GM20000 (cell line): ENCODE results near the gene DRD1.
A peak's percentile ranks its signal among the peaks of the same experiment; 100 is the strongest.

Experiments
- DNase-seq: peaks from one replicate; pipeline ENCODE4 v3.0.0; 2012; ENCODE audit warnings: low spot score
- TF ChIP-seq, protein P1 (sequence below): IDR thresholded peaks from 2 replicates; pipeline ENCODE4 v1.5.1; 2012; ENCODE audit warnings: mild to moderate bottlenecking, control low read depth; ENCODE audit errors: extremely low read depth, missing control alignments

DRD1 gene

DNA sequence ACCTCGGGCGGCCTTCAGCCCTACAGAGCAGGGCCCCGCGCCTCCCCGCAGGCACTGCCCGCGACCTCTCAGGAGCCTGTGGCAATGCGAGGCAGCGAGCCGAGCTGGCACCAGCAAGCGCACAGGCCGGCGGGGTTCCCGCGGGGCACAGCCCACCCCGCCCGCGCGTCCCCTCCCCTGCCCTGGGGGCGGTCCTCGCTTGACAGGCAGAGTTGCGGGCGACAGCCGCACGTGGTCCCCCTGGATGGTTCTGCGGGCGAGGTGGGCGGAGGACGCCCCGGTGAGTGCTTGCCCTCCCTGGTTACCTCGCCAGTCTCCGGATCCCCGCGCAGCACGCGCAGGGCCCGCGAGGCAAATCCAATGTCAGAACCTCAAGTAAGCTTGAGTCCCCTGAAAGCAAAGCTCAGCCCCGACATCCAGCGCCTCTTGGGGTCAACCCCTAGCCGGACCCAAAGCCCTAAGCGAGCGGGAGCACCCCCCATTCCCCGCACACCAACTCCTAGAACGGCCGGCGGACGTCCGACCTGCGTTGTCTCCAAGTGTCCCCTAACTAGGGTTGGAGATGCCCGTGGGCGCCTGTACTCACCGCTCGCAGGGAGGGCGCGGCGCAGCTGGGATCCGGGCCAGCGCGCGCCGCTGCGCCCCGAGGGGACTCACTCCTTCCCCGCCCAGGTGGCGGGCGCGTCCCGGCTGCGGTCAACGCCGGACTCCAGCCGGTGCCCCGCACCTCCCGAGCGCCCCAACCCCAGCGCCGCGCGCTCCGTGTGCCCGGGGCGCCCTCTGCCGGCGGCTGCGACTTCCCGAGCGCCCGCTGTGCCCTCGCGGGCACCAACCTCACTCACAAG is at the start of gene DRD1:
Gene DRD1, minus strand, starts transcription at position 123 of the 845 bp plus-strand sequence. CDS start 1,083 bp downstream, outside the sequence.
- DNase-seq, result peak; percentile 81
- TF ChIP-seq, protein P1, sequence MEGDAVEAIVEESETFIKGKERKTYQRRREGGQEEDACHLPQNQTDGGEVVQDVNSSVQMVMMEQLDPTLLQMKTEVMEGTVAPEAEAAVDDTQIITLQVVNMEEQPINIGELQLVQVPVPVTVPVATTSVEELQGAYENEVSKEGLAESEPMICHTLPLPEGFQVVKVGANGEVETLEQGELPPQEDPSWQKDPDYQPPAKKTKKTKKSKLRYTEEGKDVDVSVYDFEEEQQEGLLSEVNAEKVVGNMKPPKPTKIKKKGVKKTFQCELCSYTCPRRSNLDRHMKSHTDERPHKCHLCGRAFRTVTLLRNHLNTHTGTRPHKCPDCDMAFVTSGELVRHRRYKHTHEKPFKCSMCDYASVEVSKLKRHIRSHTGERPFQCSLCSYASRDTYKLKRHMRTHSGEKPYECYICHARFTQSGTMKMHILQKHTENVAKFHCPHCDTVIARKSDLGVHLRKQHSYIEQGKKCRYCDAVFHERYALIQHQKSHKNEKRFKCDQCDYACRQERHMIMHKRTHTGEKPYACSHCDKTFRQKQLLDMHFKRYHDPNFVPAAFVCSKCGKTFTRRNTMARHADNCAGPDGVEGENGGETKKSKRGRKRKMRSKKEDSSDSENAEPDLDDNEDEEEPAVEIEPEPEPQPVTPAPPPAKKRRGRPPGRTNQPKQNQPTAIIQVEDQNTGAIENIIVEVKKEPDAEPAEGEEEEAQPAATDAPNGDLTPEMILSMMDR, result peak; percentile 76

DNA sequence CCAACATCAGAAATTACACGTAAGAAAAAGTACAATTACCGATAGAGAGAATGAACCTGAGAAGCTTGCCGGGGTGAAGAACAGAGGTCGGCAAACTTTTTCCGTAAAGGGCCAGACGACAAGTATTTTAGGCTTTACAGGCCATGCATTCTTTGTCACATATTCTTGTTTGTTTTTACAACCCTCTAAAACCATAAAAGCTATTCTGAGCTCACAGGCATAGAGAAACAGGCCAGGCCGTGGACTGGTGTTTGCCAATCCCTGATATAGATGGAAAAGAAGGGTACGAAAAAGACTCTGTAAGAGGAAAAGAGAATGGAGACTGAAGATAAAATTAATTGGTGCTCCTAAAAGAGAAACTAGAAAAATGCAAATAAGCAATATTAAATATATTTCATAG is 49.7 kb upstream of the DRD1 start:
- no peak for DNase-seq
- TF ChIP-seq, protein P1, result no peak

DNA sequence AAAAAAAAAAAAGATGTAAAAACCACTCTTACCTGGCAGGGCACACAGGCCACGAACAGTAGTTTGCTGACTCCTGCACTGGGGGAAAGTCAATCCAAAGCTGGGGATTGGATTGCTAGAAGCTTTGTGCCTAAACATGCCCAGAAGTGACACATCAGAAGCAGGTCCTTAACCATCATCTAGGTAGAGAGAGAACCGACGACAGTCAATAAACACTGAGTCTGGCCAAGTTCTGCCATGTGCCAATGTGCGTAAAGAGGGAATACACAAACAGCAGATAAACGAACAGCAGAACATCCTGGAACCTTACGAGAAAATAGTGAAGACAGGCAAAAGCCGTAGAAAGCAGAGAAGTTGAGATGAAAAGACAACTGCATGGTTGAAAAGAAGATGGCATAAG is 49.3 kb upstream of the DRD1 start:
- TF ChIP-seq, protein P1, result no peak
- no peak for DNase-seq

DNA sequence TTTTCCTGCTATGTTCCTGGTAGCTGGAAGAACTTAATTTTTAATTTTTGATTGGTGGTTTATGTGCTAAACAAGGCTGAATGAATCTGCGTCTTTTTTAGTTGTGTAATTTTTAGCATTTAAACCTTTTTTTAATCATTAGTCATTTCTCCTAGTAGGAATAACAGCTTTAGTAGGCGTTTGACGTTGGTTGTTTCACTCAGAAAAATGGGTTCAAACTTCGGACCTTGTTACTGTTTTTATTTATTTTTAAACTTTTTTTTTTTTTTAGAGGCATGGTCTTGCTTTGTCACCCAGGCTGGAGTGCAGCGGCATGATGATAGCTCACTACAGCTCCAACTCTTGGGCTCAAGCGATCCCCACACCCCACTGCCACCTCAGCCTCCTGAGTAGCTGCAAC is 47.2 kb upstream of the DRD1 start:
- TF ChIP-seq, protein P1, result no peak
- DNase-seq, result no peak

DNA sequence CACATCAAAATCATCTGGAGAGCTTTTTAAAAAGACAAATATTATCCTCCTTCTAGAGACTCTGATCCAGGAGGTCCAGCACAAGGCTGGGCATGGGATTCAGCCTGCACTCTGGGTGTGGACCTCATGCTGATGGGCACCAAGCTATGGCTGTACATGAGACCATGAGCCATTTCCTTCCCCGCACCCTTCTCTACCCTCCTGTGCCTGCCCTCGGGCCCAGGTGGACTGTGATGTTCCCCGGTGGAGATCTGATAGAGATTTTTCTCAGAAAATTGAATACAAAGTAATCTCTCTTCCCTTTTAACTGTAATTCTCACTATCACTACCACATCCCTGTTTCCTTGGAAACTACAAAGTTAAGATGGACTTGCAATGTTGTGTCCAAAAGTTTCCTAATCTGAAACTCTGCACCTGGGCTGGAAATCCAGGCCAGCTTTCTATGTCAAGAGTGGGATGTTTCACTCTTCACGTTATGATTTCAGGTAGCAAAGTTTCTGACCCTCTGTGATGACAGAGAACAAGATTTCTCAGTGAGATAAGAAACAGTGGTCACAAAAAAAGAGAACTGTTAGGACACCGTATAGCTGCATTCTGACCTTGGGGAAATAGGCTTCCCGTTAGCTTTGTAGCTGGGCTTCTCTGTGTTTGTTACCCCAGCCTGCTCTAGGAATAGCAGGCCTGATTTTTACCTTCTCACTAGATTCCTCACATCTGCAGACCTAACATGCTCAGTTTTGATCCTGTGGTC is 45.9 kb upstream of the DRD1 start:
- DNase-seq, result no peak
- TF ChIP-seq, protein P1, result no peak

DNA sequence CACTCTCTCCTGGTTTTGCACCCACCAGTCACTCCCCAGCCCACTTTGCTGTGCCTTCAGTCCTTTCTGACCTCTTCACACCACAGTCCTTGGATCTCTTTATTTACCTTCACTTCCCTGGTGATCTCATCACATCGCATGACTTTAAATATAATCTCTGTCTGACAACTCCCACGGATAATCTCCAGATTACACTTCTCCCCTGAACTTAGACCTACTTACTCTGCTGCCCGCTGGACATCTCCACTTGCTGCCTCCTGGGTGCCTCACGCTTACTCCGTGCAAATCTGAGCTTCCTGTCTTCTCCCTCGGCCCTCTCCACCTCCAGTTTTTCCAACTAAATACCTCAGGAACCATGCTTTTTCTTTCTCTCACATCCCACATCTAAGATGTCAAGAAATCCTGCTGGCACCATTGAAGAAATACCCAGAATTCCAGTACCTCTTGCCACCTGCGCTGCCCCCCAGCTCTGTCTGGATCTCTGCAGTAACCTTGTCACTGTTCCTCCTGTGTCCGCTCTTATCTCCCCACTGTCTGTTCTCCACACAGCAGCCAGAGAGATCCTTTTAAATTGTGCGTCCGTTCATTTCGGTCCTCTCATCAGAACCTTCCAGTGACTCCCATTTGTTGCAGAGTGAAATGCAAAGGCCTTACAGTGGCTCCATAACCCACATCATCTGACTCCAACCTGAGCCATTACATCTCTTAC is 43.7 kb upstream of the DRD1 start:
- TF ChIP-seq, protein P1, result no peak
- DNase-seq, result no peak
